GM23338 (cell line): ENCODE measurements around the gene SCGN. TPM values are rescaled to one million over a fixed set of nuclear protein-coding genes. Genes with fewer than 3 reads are reported as not detected.

Source experiments
- ATAC-seq: fragments of 200-7000 bp; cut with Tn5 transposase; 3 replicates; pipeline ENCODE4 v1.9.1; 2020
- DNase-seq: peaks from one replicate; pipeline ENCODE4 v3.0.0-alpha.2; 2015; ENCODE audit warnings: low spot score
- H2AFZ ChIP-seq: fragments of 200-600 bp; sonication (generic); 2 replicates; pipeline ENCODE4 v1.8.0; 2016; ENCODE audit warnings: antibody characterized with exemption, mild to moderate bottlenecking, moderate library complexity
- H3F3A ChIP-seq: fragments of 200-600 bp; sonication (generic); replicated peaks from 2 replicates; pipeline ENCODE4 v1.8.0; 2017; ENCODE audit warnings: antibody characterized with exemption, mixed run types, low read depth
- H3K27ac ChIP-seq: fragments of 200-600 bp; sonication (generic); 2 replicates; pipeline ENCODE4 v1.6.1; 2016; ENCODE audit warnings: low read depth
- H3K27me3 ChIP-seq: fragments of 200-600 bp; sonication (generic); 2 replicates; pipeline ENCODE4 v1.8.0; 2016; ENCODE audit warnings: mild to moderate bottlenecking, mixed run types, moderate library complexity; ENCODE audit not compliant: insufficient read depth
- H3K36me3 ChIP-seq: fragments of 200-600 bp; sonication (generic); 2 replicates; pipeline ENCODE4 v1.8.0; 2016; ENCODE audit warnings: mild to moderate bottlenecking; ENCODE audit not compliant: insufficient read depth
- H3K4me1 ChIP-seq: fragments of 200-600 bp; sonication (generic); 2 replicates; pipeline ENCODE4 v1.8.0; 2016; ENCODE audit warnings: mild to moderate bottlenecking, moderate library complexity; ENCODE audit not compliant: insufficient read depth
- H3K4me2 ChIP-seq: fragments of 200-600 bp; sonication (generic); 2 replicates; pipeline ENCODE4 v1.7.1; 2017; ENCODE audit warnings: mixed run types
- H3K4me3 ChIP-seq: fragments of 200-600 bp; sonication (generic); 2 replicates; pipeline ENCODE4 v1.6.1; 2016; ENCODE audit warnings: mixed run types
- H3K79me2 ChIP-seq: fragments of 200-600 bp; sonication (generic); replicated peaks from 2 replicates; pipeline ENCODE4 v1.8.0; 2017; ENCODE audit warnings: mild to moderate bottlenecking; ENCODE audit not compliant: insufficient read depth
- H3K9me2 ChIP-seq: fragments of 200-600 bp; sonication (generic); 2 replicates; pipeline ENCODE4 v1.8.0; 2017; ENCODE audit not compliant: insufficient read depth
- H4K20me1 ChIP-seq: fragments of 200-600 bp; sonication (generic); replicated peaks from 2 replicates; pipeline ENCODE4 v1.8.0; 2017; ENCODE audit warnings: mild to moderate bottlenecking; ENCODE audit not compliant: insufficient read depth
- H3K27ac Mint-ChIP-seq: 2 replicates; pipeline ENCODE4 v1.8.0; 2020; ENCODE audit warnings: inconsistent platforms, mild to moderate bottlenecking, moderate library complexity, mixed read lengths
- H3K27me3 Mint-ChIP-seq: 3 replicates; pipeline ENCODE4 v1.8.0; 2022; ENCODE audit warnings: low read depth, mild to moderate bottlenecking, moderate library complexity, mixed read lengths, inconsistent platforms; ENCODE audit not compliant: insufficient read depth, poor library complexity
- H3K36me3 Mint-ChIP-seq: 3 replicates; pipeline ENCODE4 v1.8.0; 2021; ENCODE audit warnings: low read depth, mild to moderate bottlenecking, inconsistent platforms, moderate library complexity, mixed read lengths
- H3K4me1 Mint-ChIP-seq: 3 replicates; pipeline ENCODE4 v1.8.0; 2020; ENCODE audit warnings: mild to moderate bottlenecking, inconsistent platforms, mixed read lengths
- H3K4me3 Mint-ChIP-seq: 3 replicates; pipeline ENCODE4 v1.8.0; 2021; ENCODE audit warnings: moderate library complexity, mild to moderate bottlenecking, inconsistent platforms, mixed read lengths
- H3K9me3 Mint-ChIP-seq: 3 replicates; pipeline ENCODE4 v1.8.0; 2020; ENCODE audit warnings: moderate library complexity, mild to moderate bottlenecking, inconsistent platforms, mixed read lengths
- CREB1 ChIP-seq: fragments of 250-450 bp; sonication (Bioruptor Pico); IDR thresholded peaks from 2 replicates; pipeline ENCODE4 v1.5.0; 2020; ENCODE audit warnings: low read depth, mild to moderate bottlenecking, moderate library complexity
- CTCF ChIP-seq, 2 experiments: fragments of 200-600 bp in 1 of 2; sonication (generic) in 1 of 2; conservative IDR thresholded peaks; 2 replicates each; pipeline versions ENCODE4 v1.5.1 to v1.6.1; 2016 to 2017; ENCODE audit warnings: antibody characterized with exemption in 2 of 2, low read depth in 2 of 2, mild to moderate bottlenecking in 2 of 2, moderate library complexity in 1 of 2
- ETS1 ChIP-seq: IDR thresholded peaks from 2 replicates; pipeline ENCODE4 v1.6.1; 2016; ENCODE audit warnings: antibody characterized with exemption
- EZH2 ChIP-seq: fragments of 200-600 bp; sonication (generic); IDR thresholded peaks from one replicate; pipeline ENCODE4 v1.8.0; 2017; ENCODE audit warnings: antibody characterized with exemption, mild to moderate bottlenecking, low read depth; ENCODE audit not compliant: unreplicated experiment
- EZH2phosphoT487 ChIP-seq: fragments of 200-600 bp; sonication (generic); IDR thresholded peaks from one replicate; pipeline ENCODE4 v1.8.1; 2018; ENCODE audit warnings: antibody characterized with exemption; ENCODE audit not compliant: unreplicated experiment
- NANOG ChIP-seq: IDR thresholded peaks from 2 replicates; pipeline ENCODE4 v1.6.1; 2016; ENCODE audit warnings: antibody characterized with exemption, borderline replicate concordance
- POLR2AphosphoS5 ChIP-seq: IDR thresholded peaks from 2 replicates; pipeline ENCODE4 v1.6.1; 2016; ENCODE audit warnings: antibody characterized with exemption, low read depth
- STAT1 ChIP-seq: IDR thresholded peaks from one replicate; pipeline ENCODE4 v1.6.1; 2016; ENCODE audit warnings: antibody characterized with exemption; ENCODE audit not compliant: unreplicated experiment
- ZNF114 ChIP-seq: fragments of 250-450 bp; sonication (Bioruptor Pico); IDR thresholded peaks from 2 replicates; pipeline ENCODE4 v1.5.0; 2020; ENCODE audit warnings: mild to moderate bottlenecking, moderate library complexity
- ZNF331 ChIP-seq: fragments of 250-450 bp; sonication (Bioruptor Pico); IDR thresholded peaks from 2 replicates; pipeline ENCODE4 v1.5.0; 2020; ENCODE audit warnings: low read depth, mild to moderate bottlenecking, moderate library complexity
- ZNF462 ChIP-seq: fragments of 250-450 bp; sonication (Bioruptor Pico); IDR thresholded peaks from 2 replicates; pipeline ENCODE4 v1.5.0; 2020; ENCODE audit warnings: mild to moderate bottlenecking, moderate library complexity
- polyA plus RNA-seq: library from polyadenylated mRNA; unstranded; fragments of >200 nt; fragmentation: Nextera tagmentation; extraction: Ambion mirVana; gene quantifications from 2 replicates; pipeline ENCODE4 v1.2.1, GENCODE V29; 2016
- total RNA-seq: library from RNA; depleted of rRNA; stranded (reverse); fragments of >200 nt; shearing (Covaris generic); gene quantifications from 2 replicates; pipeline ENCODE4 v1.2.3, GENCODE V29; 2014

SCGN gene
- total and polyA plus RNA-seq, 2 experiments from 2014 or later, result not detected

- peaks cover 20% of the 10 kb centered on the region for H3K4me1 Mint-ChIP-seq
- Histone ChIP-seq H3K4me2 (no peak overlapping the region), H3K27me3 (no peaks in the 10 kb centered on the region), H3K9me2 (peaks cover 11% of the 10 kb centered on the region; the same call in 1 of the 2 replicates), H3K36me3 (0 out of 2 replicates have a peak, but pooled peaks cover 5% of the 10 kb centered on the region), H3F3A (no peaks in the 10 kb centered on the region), H4K20me1 (no peaks in the 10 kb centered on the region; the same call in 1 of the 2 replicates), H3K4me3 (no peak overlapping the region), H3K4me1 (peaks cover 21% of the 10 kb centered on the region), H3K79me2 (no peaks in the 10 kb centered on the region), H2AFZ (no peak overlapping the region), H3K27ac (peak overlapping the region; percentile 76; the same call in 1 of the 2 replicates)
- TF ChIP-seq CTCF (conservative IDR thresholded peaks at IDR 0.05; ENCODE audit: low read depth in 2 of 2) (no peak), ZNF331 (no peak), ZNF462 (CRISPR knock-in tag) (no peak), EZH2phosphoT487 (no peak), STAT1 (no peak), ZNF114 (CRISPR knock-in tag) (no peak), ETS1 (no peak), POLR2AphosphoS5 (no peak), CREB1 (CRISPR knock-in tag) (no peak), NANOG (no peak), EZH2 (no peak)
- no peak for DNase-seq
- no peaks in the 10 kb centered on the region for H3K9me3 Mint-ChIP-seq
- no peaks in the 10 kb centered on the region for H3K27me3 Mint-ChIP-seq
- ATAC-seq, result no peak
- H3K4me3 Mint-ChIP-seq, result no peak overlapping the region
- H3K27ac Mint-ChIP-seq, result peak overlapping the region; percentile 54; the same call in 1 of the 2 replicates
- peaks cover 7% of the 10 kb centered on the region; the same call in 1 of the 3 replicates for H3K36me3 Mint-ChIP-seq
These were observed 28.9 kb upstream of the SCGN start for GRCh38 chr6:25623065-25623464.
